B cell (primary cell): ENCODE results near the gene DPP10. TPM values are rescaled to one million over a fixed set of nuclear protein-coding genes. Genes with fewer than 3 reads are reported as not detected.

Experiments
- ATAC-seq: fragments of 200-7000 bp; cut with Tn5 transposase; one replicate; pipeline ENCODE4 v1.10.0; 2021; ENCODE audit warnings: low read depth, mild to moderate bottlenecking, moderate number of reproducible peaks, moderate library complexity
- CTCF ChIA-PET: fragments of 350-600 bp; sonication (Branson Sonifier 250); formaldehyde crosslinking; loops from one replicate; lab custom pipeline; 2021; ENCODE audit warnings: antibody characterized with exemption, inconsistent platforms; lab: Charles Lee
- POLR2A ChIA-PET: fragments of 350-600 bp; sonication (Branson Sonifier 250); formaldehyde crosslinking; loops from one replicate; lab custom pipeline; 2021; ENCODE audit warnings: antibody characterized with exemption; lab: Charles Lee
- DNase-seq: peaks from one replicate; pipeline ENCODE4 v3.0.0; 2013
- H2AFZ ChIP-seq: 2 replicates; pipeline ENCODE4 v1.6.1; 2012; ENCODE audit warnings: mild to moderate bottlenecking, low read depth, low read length; ENCODE audit not compliant: insufficient read depth, poor library complexity, severe bottlenecking
- H3K27ac ChIP-seq, 2 donors: 1 replicate in 1 of 2; 2 replicates in 1 of 2; pipeline ENCODE4 v1.5.1; 2012 to 2013; ENCODE audit warnings: low read length in 2 of 2, mild to moderate bottlenecking in 2 of 2, moderate library complexity in 1 of 2
- H3K27me3 ChIP-seq, 4 experiments: fragments of 200-600 bp in 1 of 4; sonication (generic) in 1 of 4; replicated peaks in 1 of 4; 1 replicate in 2 of 4; 2 replicates in 2 of 4; pipeline versions ENCODE4 v1.6.1 to v1.7.0; 2013 to 2016; ENCODE audit warnings: low read length in 3 of 4, mild to moderate bottlenecking in 2 of 4, mixed read lengths in 1 of 4, moderate library complexity in 1 of 4; ENCODE audit not compliant: insufficient read depth in 4 of 4, control insufficient read depth in 3 of 4; ENCODE audit errors: control extremely low read depth in 1 of 4
- H3K36me3 ChIP-seq, 2 experiments: replicated peaks in 1 of 2; 1 replicate in 1 of 2; 2 replicates in 1 of 2; pipeline versions ENCODE4 v1.6.1 to v1.7.1; 2013; ENCODE audit warnings: low read length in 1 of 2; ENCODE audit not compliant: insufficient read depth in 2 of 2, control insufficient read depth in 1 of 2; ENCODE audit errors: control extremely low read depth in 1 of 2, extremely low read depth in 1 of 2
- H3K4me1 ChIP-seq, 2 donors: fragments of 200-600 bp in 1 of 2; sonication (generic) in 1 of 2; 1 replicate in 1 of 2; 2 replicates in 1 of 2; pipeline versions ENCODE4 v1.5.1 to v1.6.1; 2013 to 2017; ENCODE audit warnings: low read length in 2 of 2; ENCODE audit not compliant: control insufficient read depth in 2 of 2, insufficient read depth in 2 of 2
- H3K4me2 ChIP-seq: replicated peaks from 2 replicates; pipeline ENCODE3; 2012; ENCODE audit warnings: mild to moderate bottlenecking, low read depth, low read length; ENCODE audit not compliant: poor library complexity, severe bottlenecking
- H3K4me3 ChIP-seq, 5 experiments: fragments of 200-600 bp in 1 of 5; sonication (generic) in 1 of 5; 1 replicate in 3 of 5; 2 replicates in 2 of 5; pipeline versions ENCODE4 v1.5.1 to v1.7.0; 2011 to 2016; ENCODE audit warnings: low read length in 4 of 5, mild to moderate bottlenecking in 4 of 5, low read depth in 2 of 5, control low read depth in 1 of 5, moderate library complexity in 1 of 5; ENCODE audit not compliant: insufficient read depth in 1 of 5; ENCODE audit errors: control extremely low read depth in 1 of 5, extremely low read depth in 1 of 5
- H3K79me2 ChIP-seq: fragments of 200-600 bp; sonication (generic); one replicate; pipeline ENCODE4 v1.6.0; 2016; ENCODE audit warnings: low read length; ENCODE audit not compliant: control insufficient read depth, insufficient read depth
- H3K9ac ChIP-seq: fragments of 200-600 bp; sonication (generic); 2 replicates; pipeline ENCODE4 v1.6.1; 2017; ENCODE audit warnings: mild to moderate bottlenecking, low read length, moderate library complexity
- H3K9me3 ChIP-seq, 3 donors: one replicate each; pipeline versions ENCODE4 v1.6.1 to v1.7.1; 2013; ENCODE audit warnings: low read length in 2 of 3; ENCODE audit not compliant: control insufficient read depth in 2 of 3, insufficient read depth in 1 of 3; ENCODE audit errors: control extremely low read depth in 1 of 3
- H4K20me1 ChIP-seq: 2 replicates; pipeline ENCODE4 v1.6.0; 2012; ENCODE audit warnings: mild to moderate bottlenecking, low read length; ENCODE audit not compliant: insufficient read depth, control insufficient read depth, poor library complexity, severe bottlenecking
- H3K27ac Mint-ChIP-seq: one replicate; pipeline ENCODE4 v1.8.0; 2021; ENCODE audit warnings: mixed read lengths
- H3K27me3 Mint-ChIP-seq: one replicate; pipeline ENCODE4 v1.8.0; 2021; ENCODE audit warnings: mixed read lengths
- H3K4me1 Mint-ChIP-seq: one replicate; pipeline ENCODE4 v1.8.0; 2021; ENCODE audit warnings: mixed read lengths
- H3K4me3 Mint-ChIP-seq: one replicate; pipeline ENCODE4 v1.8.0; 2021; ENCODE audit warnings: mixed read lengths
- H3K9me3 Mint-ChIP-seq: one replicate; pipeline ENCODE4 v1.8.0; 2022; ENCODE audit warnings: mixed read lengths; ENCODE audit not compliant: insufficient read depth
- EZH2 ChIP-seq: IDR thresholded peaks from 2 replicates; pipeline ENCODE4 v1.6.1; 2012; ENCODE audit warnings: borderline replicate concordance, low read depth, mild to moderate bottlenecking, moderate library complexity, low read length; ENCODE audit not compliant: insufficient read depth, poor library complexity, severe bottlenecking
- WGBS: methylation state at CpG from one replicate; pipeline ENCODE4 v1.1.5; 2013; ENCODE audit warnings: missing lambda C conversion rate; ENCODE audit not compliant: insufficient coverage; 5-methylcytosine and 5-hydroxymethylcytosine counted together
- intact Hi-C: fragments of 100-400 bp; cut with micrococcal nuclease; formaldehyde crosslinking; loops from one replicate; pipeline ENCODE4 v1.10.0; 2022
- polyA plus RNA-seq: library from polyadenylated mRNA; depleted of rRNA; stranded (reverse); fragments of >200 nt; gene quantifications from 2 replicates; pipeline ENCODE4 v1.2.3, GENCODE V29; 2012
- total RNA-seq, 2 donors: library from RNA; stranded (reverse); fragments of 120-200 nt in 1 of 2; gene quantifications; 1 replicate in 1 of 2; 2 replicates in 1 of 2; pipeline versions ENCODE4 v1.2.3 to v1.2.4, GENCODE V29; 2013 to 2022
- TF ChIP-seq, protein P1 (sequence below): fragments of 200-600 bp; IDR thresholded peaks from one replicate; pipeline ENCODE4 v1.8.0; 2022; ENCODE audit warnings: antibody characterized with exemption, mild to moderate bottlenecking

DPP10 gene
- total and polyA plus RNA-seq, 2 donors (not counting 1 experiment from before 2014, with no cell fraction given), result not detected

DNA sequence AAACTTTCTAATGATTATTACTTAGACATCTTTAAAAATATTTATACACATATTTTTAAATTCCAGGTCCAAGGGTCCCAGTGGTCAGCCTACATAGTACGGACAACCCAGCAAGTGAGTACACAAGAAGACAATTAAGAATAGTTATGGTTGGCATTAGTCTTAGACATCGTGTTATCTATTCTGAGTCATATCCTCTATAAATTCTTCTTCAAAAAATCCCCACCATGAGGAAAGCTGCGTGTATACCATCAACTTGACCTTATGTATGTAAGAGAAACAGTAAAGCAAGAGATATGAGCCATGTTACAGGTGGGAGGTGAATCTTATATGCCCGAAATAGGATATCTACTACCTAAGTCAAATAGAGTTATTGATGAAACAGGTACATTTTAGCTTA lies 1339.8 kb downstream of the DPP10 start:
- Histone ChIP-seq H3K4me1 (no peaks in the 10 kb centered on the region), H4K20me1 (no peaks in the 10 kb centered on the region), H3K27ac (no peak overlapping the region), H2AFZ (no peak overlapping the region), H3K36me3 (no peaks in the 10 kb centered on the region), H3K79me2 (no peaks in the 10 kb centered on the region), H3K4me2 (no peak overlapping the region), H3K27me3 (no peaks in the 10 kb centered on the region), H3K9ac (no peak overlapping the region), H3K4me3 (no peak overlapping the region), H3K9me3 (no peaks in the 10 kb centered on the region)
- intact Hi-C loops, result no loop called here
- Mint-ChIP-seq H3K4me3 (no peak overlapping the region), H3K4me1 (no peaks in the 10 kb centered on the region), H3K27ac (no peak overlapping the region), H3K27me3 (no peaks in the 10 kb centered on the region), H3K9me3 (no peaks in the 10 kb centered on the region)
- ChIA-PET CTCF (no interaction called here), POLR2A (no interaction called here)
- DNase-seq (no peak), ATAC-seq (no peak)
- no CpG with 5 or more reads among the region's 4 CpGs for WGBS
- TF ChIP-seq EZH2, result no peak
- TF ChIP-seq, protein P1, sequence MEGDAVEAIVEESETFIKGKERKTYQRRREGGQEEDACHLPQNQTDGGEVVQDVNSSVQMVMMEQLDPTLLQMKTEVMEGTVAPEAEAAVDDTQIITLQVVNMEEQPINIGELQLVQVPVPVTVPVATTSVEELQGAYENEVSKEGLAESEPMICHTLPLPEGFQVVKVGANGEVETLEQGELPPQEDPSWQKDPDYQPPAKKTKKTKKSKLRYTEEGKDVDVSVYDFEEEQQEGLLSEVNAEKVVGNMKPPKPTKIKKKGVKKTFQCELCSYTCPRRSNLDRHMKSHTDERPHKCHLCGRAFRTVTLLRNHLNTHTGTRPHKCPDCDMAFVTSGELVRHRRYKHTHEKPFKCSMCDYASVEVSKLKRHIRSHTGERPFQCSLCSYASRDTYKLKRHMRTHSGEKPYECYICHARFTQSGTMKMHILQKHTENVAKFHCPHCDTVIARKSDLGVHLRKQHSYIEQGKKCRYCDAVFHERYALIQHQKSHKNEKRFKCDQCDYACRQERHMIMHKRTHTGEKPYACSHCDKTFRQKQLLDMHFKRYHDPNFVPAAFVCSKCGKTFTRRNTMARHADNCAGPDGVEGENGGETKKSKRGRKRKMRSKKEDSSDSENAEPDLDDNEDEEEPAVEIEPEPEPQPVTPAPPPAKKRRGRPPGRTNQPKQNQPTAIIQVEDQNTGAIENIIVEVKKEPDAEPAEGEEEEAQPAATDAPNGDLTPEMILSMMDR, result no peak

DNA sequence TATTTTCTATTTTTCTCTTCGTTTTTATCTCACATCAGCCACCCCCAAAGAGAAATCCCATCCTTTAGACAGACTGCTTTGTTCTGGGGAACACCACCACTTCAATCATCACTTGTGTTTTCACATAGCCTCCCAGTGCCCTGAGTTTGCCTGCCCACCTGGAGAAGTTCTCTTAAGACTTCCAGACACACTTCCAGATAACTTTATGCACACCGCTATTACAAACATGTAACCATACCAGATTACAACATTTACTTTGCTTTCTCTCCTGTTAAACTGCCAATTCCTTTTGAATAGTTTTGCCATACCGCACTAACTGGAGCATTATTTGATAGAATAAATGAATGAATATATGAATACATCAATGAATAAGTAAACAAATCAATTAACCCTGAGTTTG lies 1353.6 kb downstream of the DPP10 start:
- H3K27me3 Mint-ChIP-seq, result no peaks in the 10 kb centered on the region
- POLR2A ChIA-PET, result no interaction called here
- no peaks in the 10 kb centered on the region for H3K36me3 ChIP-seq
- H2AFZ ChIP-seq, result no peak overlapping the region
- no peaks in the 10 kb centered on the region for H3K4me1 Mint-ChIP-seq
- H3K9me3 ChIP-seq, result no peaks in the 10 kb centered on the region
- no peak overlapping the region for H3K9ac ChIP-seq
- CTCF ChIA-PET, result no interaction called here
- H3K4me3 ChIP-seq, result no peak overlapping the region
- peaks cover 7% of the 10 kb centered on the region for H3K9me3 Mint-ChIP-seq
- no peaks in the 10 kb centered on the region for H3K27me3 ChIP-seq
- intact Hi-C loops, result no loop called here
- whole genome bisulfite sequencing, result 90% methylated on average over 2 of the region's 3 CpGs
- no peak for ATAC-seq
- H3K79me2 ChIP-seq, result no peaks in the 10 kb centered on the region
- no peak overlapping the region for H3K4me2 ChIP-seq
- no peak overlapping the region for H3K27ac Mint-ChIP-seq
- H3K27ac ChIP-seq, result no peak overlapping the region
- no peak for DNase-seq
- no peak overlapping the region for H3K4me3 Mint-ChIP-seq
- TF ChIP-seq EZH2, result no peak
- no peaks in the 10 kb centered on the region for H4K20me1 ChIP-seq
- H3K4me1 ChIP-seq, result no peaks in the 10 kb centered on the region
